Hepatocyte (in vitro differentiated cells): Measurements from ENCODE around the gene AMBRA1. TPM values are rescaled to one million over a fixed set of nuclear protein-coding genes. Genes with fewer than 3 reads are reported as not detected.
A peak's percentile ranks its signal among the peaks of the same experiment; 100 is the strongest.

ENCODE experiments used
- DNase-seq: peaks from one replicate; pipeline ENCODE4 v3.0.0-alpha.2; 2016; ENCODE audit warnings: low spot score
- H2AFZ ChIP-seq: fragments of 200-600 bp; sonication (generic); 2 replicates; pipeline ENCODE4 v1.6.0; 2016; ENCODE audit warnings: antibody characterized with exemption, mild to moderate bottlenecking
- H3K27ac ChIP-seq: fragments of 200-600 bp; sonication (generic); 2 replicates; pipeline ENCODE4 v1.5.1; 2016; ENCODE audit warnings: mild to moderate bottlenecking
- H3K27me3 ChIP-seq: fragments of 200-600 bp; sonication (generic); 2 replicates; pipeline ENCODE4 v1.6.1; 2016
- H3K36me3 ChIP-seq: fragments of 200-600 bp; sonication (generic); replicated peaks from 2 replicates; pipeline ENCODE4 v1.5.1; 2016; ENCODE audit warnings: low read depth; ENCODE audit not compliant: insufficient read depth
- H3K4me1 ChIP-seq: fragments of 200-600 bp; sonication (generic); 2 replicates; pipeline ENCODE4 v1.5.1; 2016; ENCODE audit warnings: mild to moderate bottlenecking, moderate library complexity; ENCODE audit not compliant: insufficient read depth
- H3K4me2 ChIP-seq: fragments of 200-600 bp; sonication (generic); 2 replicates; pipeline ENCODE4 v1.6.0; 2016
- H3K4me3 ChIP-seq: fragments of 200-600 bp; sonication (generic); 2 replicates; pipeline ENCODE4 v1.5.1; 2016; ENCODE audit warnings: mild to moderate bottlenecking
- H3K79me2 ChIP-seq: fragments of 200-600 bp; sonication (generic); 2 replicates; pipeline ENCODE4 v1.6.0; 2017; ENCODE audit warnings: mild to moderate bottlenecking
- H3K9me2 ChIP-seq: fragments of 200-600 bp; sonication (generic); replicated peaks from 2 replicates; pipeline ENCODE4 v1.6.0; 2017; ENCODE audit warnings: mild to moderate bottlenecking; ENCODE audit not compliant: insufficient read depth
- H3K9me3 ChIP-seq: fragments of 200-600 bp; sonication (generic); 2 replicates; pipeline ENCODE4 v1.5.1; 2016; ENCODE audit warnings: low read depth, mild to moderate bottlenecking
- H4K20me1 ChIP-seq: fragments of 200-600 bp; sonication (generic); 2 replicates; pipeline ENCODE4 v1.6.0; 2016; ENCODE audit warnings: mild to moderate bottlenecking; ENCODE audit not compliant: insufficient read depth, poor library complexity, severe bottlenecking
- EZH2 ChIP-seq: fragments of 200-600 bp; sonication (generic); IDR thresholded peaks from 2 replicates; pipeline ENCODE4 v1.6.1; 2016; ENCODE audit warnings: antibody characterized with exemption, mild to moderate bottlenecking, borderline replicate concordance
- EZH2phosphoT487 ChIP-seq: fragments of 200-600 bp; sonication (generic); IDR thresholded peaks from one replicate; pipeline ENCODE4 v1.6.1; 2018; ENCODE audit warnings: antibody characterized with exemption, mild to moderate bottlenecking, low read depth, moderate library complexity; ENCODE audit not compliant: unreplicated experiment, severe bottlenecking
- WGBS: methylation state at CpG from one replicate; pipeline ENCODE4 v1.1.6; 2016; ENCODE audit warnings: low lambda C conversion rate; ENCODE audit errors: missing lambda C conversion rate; 5-methylcytosine and 5-hydroxymethylcytosine counted together
- polyA plus RNA-seq: library from polyadenylated mRNA; unstranded; fragments of >200 nt; fragmentation: Nextera tagmentation; extraction: Ambion mirVana; gene quantifications from 2 replicates; pipeline ENCODE4 v1.2.1, GENCODE V29; 2016
- total RNA-seq: library from RNA; depleted of rRNA; stranded (reverse); fragments of >200 nt; gene quantifications from 2 replicates; pipeline ENCODE4 v1.2.3, GENCODE V29; 2014
- TF ChIP-seq, protein P1 (sequence below): fragments of 200-600 bp; sonication (generic); IDR thresholded peaks from 2 replicates; pipeline ENCODE4 v1.5.1; 2016; ENCODE audit warnings: antibody characterized with exemption, mild to moderate bottlenecking; ENCODE audit not compliant: poor library complexity

Gene AMBRA1
- total and polyA plus RNA-seq, 2 experiments from 2014 or later: 7.2 to 31.2 TPM

- Histone ChIP-seq H3K9me2 (no peaks in the 10 kb centered on the region), H4K20me1 (no peaks in the 10 kb centered on the region), H3K79me2 (no peaks in the 10 kb centered on the region), H3K4me3 (no peak overlapping the region), H3K4me1 (peaks cover 13% of the 10 kb centered on the region), H2AFZ (no peak overlapping the region), H3K9me3 (no peaks in the 10 kb centered on the region), H3K27me3 (no peaks in the 10 kb centered on the region), H3K27ac (no peak overlapping the region), H3K4me2 (peak overlapping the region; percentile 25), H3K36me3 (no peaks in the 10 kb centered on the region)
- no peak for TF ChIP-seq EZH2phosphoT487
- no peak for DNase-seq
- 46% methylated on average over 7 of the region's 7 CpGs for WGBS
Observed at GRCh38 chr11:46422588-46422987, 171.2 kb downstream of the AMBRA1 start.

DNA sequence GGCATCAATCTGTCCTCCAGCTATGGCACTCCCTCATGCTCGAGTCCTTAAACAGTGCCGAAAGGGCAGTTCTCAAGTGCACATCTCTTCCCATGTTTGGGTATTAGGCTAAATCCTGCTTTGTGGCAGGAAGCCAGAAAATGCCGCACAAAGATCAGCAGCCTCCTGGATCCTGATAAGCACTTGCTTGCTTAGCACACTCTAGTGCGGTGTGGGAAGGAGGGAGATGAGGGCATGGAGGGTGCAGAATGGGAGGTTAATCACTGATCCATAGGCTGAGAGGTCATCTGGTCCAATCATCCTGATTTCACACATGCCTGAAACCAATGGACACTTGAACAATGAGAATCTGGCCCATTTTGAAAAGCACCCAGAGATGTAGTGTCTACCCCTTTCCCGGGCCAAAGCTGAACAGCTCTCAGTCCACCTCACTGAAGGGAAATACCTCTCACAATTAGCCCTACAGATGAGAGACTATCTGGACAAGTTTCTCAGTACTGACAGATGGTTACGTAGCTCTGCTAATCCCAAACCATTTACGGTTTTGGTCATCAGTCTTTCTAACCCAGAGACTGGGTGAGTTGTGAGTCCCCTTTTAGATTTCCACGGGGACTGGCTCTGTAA is 172.5 kb downstream of the AMBRA1 start:
- H3K36me3 ChIP-seq: no peaks in the 10 kb centered on the region
- H3K9me2 ChIP-seq: no peaks in the 10 kb centered on the region
- no peaks in the 10 kb centered on the region for H3K79me2 ChIP-seq
- H3K9me3 ChIP-seq: no peaks in the 10 kb centered on the region
- no peak overlapping the region for H3K27ac ChIP-seq
- H3K4me2 ChIP-seq: no peak overlapping the region
- H3K4me3 ChIP-seq: no peak overlapping the region
- 76% methylated on average over 8 of the region's 8 CpGs for WGBS
- H2AFZ ChIP-seq: no peak overlapping the region
- TF ChIP-seq, protein P1, sequence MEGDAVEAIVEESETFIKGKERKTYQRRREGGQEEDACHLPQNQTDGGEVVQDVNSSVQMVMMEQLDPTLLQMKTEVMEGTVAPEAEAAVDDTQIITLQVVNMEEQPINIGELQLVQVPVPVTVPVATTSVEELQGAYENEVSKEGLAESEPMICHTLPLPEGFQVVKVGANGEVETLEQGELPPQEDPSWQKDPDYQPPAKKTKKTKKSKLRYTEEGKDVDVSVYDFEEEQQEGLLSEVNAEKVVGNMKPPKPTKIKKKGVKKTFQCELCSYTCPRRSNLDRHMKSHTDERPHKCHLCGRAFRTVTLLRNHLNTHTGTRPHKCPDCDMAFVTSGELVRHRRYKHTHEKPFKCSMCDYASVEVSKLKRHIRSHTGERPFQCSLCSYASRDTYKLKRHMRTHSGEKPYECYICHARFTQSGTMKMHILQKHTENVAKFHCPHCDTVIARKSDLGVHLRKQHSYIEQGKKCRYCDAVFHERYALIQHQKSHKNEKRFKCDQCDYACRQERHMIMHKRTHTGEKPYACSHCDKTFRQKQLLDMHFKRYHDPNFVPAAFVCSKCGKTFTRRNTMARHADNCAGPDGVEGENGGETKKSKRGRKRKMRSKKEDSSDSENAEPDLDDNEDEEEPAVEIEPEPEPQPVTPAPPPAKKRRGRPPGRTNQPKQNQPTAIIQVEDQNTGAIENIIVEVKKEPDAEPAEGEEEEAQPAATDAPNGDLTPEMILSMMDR: no peak
- TF ChIP-seq EZH2 (no peak), EZH2phosphoT487 (no peak)
- no peaks in the 10 kb centered on the region for H4K20me1 ChIP-seq
- H3K27me3 ChIP-seq: no peaks in the 10 kb centered on the region
- H3K4me1 ChIP-seq: peaks cover 13% of the 10 kb centered on the region
- DNase-seq: peak; percentile 26

- no peaks in the 10 kb centered on the region for H4K20me1 ChIP-seq
- no peaks in the 10 kb centered on the region for H3K27me3 ChIP-seq
- no peaks in the 10 kb centered on the region for H3K36me3 ChIP-seq
- DNase-seq: no peak
- no peak overlapping the region for H3K4me3 ChIP-seq
- no peak for TF ChIP-seq EZH2
- TF ChIP-seq, protein P1: no peak
- no peak for TF ChIP-seq EZH2phosphoT487
- H2AFZ ChIP-seq: no peak overlapping the region
- H3K4me2 ChIP-seq: no peak overlapping the region
- no peaks in the 10 kb centered on the region for H3K9me3 ChIP-seq
- 90% methylated on average over 1 of the region's 1 CpG for WGBS
- H3K79me2 ChIP-seq: no peaks in the 10 kb centered on the region
- peaks cover 13% of the 10 kb centered on the region for H3K4me1 ChIP-seq
- H3K9me2 ChIP-seq: no peaks in the 10 kb centered on the region
- no peak overlapping the region for H3K27ac ChIP-seq
Observed at GRCh38 chr11:46420513-46420912, 173.3 kb downstream of the AMBRA1 start.

DNA sequence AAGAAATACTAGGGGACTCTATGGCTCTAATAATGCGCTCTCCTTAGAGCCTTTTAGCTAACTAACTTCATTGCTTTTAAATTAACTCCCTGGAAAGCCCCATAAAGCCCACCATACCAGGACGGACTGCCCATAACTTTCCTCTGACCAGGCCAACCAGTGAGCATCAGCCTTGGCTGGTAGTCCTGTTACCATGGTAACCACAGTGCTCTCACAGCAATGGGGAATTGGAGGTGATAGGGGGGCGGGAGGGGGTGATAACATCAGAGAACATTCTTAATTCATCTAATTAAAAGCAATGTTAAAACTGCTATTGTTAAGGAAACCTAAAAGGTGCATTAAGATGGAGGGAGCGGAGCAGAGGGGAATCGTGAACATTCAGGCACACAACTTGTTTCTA is 175.1 kb downstream of the AMBRA1 start:
- Histone ChIP-seq H4K20me1 (no peaks in the 10 kb centered on the region), H3K27ac (no peak overlapping the region), H3K4me2 (no peak overlapping the region), H3K4me3 (no peak overlapping the region), H3K27me3 (no peaks in the 10 kb centered on the region), H3K9me3 (no peaks in the 10 kb centered on the region), H3K36me3 (no peaks in the 10 kb centered on the region), H2AFZ (no peak overlapping the region), H3K9me2 (no peaks in the 10 kb centered on the region), H3K79me2 (no peaks in the 10 kb centered on the region), H3K4me1 (peaks cover 13% of the 10 kb centered on the region)
- DNase-seq: no peak
- TF ChIP-seq EZH2phosphoT487: no peak
- TF ChIP-seq, protein P1: no peak
- no peak for TF ChIP-seq EZH2
- 95% methylated on average over 5 of the region's 5 CpGs for WGBS
